ENCODE data around the gene EMC8.
"Not testable (repeated sequence)": the region's sequence is repeated elsewhere in the genome, so short reads cannot be mapped to it uniquely, and the experiment has no call there.

The EMC8 gene

DNA sequence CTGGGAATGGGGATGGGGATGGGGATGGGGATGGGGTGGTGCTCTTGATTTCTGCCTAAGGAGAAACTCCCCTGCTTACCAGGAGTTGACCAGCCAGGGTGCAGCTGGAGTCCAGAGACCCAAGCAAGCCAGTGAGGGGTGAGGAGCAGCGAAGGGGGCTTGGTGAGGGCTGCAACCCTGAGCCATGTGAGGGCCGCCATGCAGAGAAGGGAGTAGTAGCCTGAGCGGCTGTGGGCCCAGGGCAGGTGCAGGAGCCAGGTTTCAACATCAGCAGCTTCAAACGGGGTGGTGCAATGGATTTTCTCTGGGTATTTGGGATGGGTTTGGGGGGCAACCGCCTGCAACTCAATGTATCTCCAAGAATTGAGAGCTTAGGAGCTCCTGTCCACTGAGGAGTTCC, 35.4 kb upstream of the EMC8 start:
- no peak for DNase-seq

DNA sequence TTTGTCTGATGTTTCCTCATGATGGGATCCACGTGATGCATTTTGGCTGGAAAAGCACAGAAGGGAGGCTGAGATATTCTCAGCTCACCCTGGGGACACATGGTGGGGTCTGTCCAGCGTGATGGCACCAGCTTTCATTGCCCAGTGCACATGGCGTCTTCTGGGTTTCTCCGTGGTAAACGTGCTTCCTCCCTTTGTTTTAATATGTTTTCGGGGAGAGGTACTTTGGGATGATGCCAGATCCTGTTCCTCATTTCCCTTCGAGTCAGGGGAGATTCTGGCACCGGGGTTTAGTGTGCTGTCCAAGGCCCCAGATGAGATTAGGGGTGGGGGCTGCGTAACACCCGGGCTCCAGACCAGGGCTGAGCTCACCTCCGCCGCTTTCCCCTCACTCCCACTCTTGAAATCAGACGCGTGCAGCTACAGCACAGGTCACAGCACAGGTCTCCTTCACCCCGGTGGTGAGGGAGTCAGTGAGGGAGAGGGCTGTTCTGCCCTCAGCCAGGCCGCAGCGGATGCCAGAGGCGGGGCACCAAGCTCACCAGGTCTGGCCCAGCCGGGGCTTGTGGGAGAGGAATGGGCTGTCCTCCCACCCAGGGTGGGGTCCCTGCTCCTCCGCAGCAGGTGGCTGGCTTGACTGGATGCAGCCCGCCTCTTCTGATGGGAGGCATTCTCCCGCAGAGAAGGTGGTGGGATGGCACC, 34.0 kb upstream of the EMC8 start:
- DNase-seq: no peak

DNA sequence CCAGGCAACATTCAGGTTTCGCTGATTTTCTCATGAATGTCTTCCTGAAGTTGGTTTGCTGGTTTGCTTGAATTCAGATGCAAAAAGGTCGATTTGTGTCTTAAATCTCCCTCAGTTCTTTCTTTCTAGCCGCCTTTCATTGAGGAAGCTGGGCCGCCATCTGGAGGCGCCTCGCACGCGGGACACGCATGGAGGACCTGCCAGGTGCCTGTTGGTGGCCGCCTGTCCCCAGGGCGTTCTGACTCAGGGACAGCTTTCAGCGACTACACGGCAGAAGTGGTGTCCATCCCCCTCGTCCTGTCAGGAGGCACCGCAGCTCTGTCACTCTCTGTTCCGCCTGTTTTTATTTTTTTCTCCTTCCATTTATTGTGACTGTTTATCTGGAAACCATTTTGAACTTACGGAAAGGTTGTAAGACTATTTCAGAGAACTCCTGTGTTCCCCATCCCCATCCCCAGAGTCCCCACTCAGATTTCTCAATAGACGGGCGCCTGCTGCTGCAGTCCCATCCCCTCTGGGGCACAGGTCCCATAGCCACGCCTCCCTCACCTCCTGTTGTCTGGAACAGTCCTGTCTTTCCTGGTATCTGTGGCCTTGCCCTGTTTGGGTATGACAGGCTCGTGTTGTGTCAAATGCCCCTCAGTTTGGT, 33.4 kb upstream of the EMC8 start:
- DNase-seq: no peak

DNA sequence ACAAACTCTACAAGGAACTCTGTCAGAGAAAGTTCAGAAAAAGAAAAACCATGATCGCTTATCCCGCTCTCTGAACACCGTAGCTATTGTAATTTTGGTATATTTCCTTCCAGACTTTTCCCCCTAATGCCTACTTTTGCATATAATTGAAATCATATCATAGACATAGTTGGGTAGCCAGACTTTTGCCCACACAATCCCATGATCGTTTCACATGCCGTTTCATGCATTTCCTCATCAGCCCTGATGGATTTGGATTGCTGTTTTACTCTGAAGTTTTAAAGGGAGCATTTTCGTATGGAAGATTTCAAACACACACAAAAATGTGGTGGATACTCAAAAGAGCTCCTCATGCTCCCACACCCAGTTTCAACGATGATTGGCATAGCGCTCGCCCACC, 31.5 kb upstream of the EMC8 start:
- no peak for DNase-seq

DNA sequence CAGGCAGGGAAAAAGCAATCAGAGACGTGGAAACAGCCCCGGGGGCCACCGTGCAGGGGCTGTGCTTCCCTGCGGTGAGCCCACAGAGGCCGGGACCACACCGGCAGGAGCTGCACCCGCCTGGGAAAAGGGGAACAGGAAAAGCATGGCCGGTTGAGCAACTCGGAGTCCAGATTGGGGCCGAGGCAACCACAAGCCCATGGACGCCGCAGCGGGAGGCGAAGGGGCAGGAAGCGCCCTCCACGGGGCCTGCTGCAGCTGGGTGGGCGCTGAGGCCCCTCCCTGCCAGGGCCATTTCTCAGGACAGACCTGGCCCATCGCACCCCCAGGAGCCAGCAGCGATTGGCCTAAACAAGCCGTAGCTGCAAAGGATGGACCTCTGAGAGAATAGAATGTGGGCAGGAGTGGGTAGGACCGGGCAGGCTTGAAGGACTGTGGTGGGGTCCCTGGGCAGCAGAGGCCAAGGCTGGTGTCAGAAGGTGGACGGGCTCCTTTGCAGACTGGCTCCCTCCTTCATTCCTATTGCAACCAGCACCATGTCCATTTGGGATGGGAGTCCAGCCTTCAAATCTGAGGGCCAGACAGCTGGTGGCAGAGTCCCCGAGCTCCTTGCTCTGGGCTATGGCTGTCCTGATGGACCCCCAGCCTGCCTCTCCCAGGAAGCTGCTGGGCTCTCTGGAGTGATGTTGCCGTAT, 30.6 kb upstream of the EMC8 start:
- DNase-seq: no peak

GRCh38 chr16:85829171-85829719, 29.9 kb upstream of the EMC8 start:
- no peak for DNase-seq

GRCh38 chr16:85828166-85828565, 28.8 kb upstream of the EMC8 start:
- no peak for DNase-seq

- no peak for DNase-seq
Measured at GRCh38 chr16:85826686-85827247, 27.4 kb upstream of the EMC8 start.

DNA sequence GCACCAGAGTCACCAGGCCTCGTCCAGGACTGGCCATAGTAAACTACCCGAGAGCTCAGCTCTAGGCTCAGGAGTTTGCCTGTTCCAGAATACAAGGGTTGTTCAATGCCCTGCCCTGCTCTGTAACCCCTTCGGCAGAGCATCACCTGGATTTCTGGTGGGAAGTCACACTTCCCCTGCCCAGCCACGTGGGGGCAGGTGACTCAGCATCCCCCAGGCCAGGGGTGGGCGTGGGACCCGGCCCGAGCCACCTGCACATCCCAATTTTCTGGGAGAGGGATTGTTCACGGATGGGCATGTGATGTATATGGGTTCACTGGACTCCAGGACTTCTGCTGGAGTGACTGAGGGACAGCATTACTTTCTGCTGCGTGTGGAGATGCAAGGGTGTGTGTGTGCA, 26.0 kb upstream of the EMC8 start:
- DNase-seq: no peak

GRCh38 chr16:85824161-85825135, 25.1 kb upstream of the EMC8 start:
- DNase-seq: no peak

DNA sequence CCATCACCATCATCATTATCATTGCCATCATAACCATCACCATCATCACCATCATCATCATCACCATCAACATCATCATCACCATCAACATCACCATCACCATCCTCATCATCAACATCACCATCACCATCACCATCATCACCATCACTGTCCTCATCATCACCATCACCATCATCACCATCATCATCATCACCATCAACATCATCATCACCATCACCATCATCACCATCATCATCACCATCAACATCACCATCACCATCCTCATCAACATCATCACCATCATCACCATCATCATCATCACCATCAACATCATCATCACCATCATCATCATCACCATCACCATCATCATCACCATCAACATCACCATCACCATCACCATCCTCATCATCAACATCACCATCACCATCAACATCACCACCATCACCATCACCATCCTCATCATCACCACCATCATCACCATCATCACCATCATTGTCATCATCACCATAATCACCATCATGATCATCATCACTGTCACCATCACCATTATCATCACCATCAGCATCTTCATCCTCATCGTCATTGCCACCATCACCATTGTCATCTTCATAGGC, 24.1 kb upstream of the EMC8 start:
- no peak for DNase-seq

- no peak for DNase-seq
Measured at GRCh38 chr16:85822145-85822544, 22.8 kb upstream of the EMC8 start.

DNA sequence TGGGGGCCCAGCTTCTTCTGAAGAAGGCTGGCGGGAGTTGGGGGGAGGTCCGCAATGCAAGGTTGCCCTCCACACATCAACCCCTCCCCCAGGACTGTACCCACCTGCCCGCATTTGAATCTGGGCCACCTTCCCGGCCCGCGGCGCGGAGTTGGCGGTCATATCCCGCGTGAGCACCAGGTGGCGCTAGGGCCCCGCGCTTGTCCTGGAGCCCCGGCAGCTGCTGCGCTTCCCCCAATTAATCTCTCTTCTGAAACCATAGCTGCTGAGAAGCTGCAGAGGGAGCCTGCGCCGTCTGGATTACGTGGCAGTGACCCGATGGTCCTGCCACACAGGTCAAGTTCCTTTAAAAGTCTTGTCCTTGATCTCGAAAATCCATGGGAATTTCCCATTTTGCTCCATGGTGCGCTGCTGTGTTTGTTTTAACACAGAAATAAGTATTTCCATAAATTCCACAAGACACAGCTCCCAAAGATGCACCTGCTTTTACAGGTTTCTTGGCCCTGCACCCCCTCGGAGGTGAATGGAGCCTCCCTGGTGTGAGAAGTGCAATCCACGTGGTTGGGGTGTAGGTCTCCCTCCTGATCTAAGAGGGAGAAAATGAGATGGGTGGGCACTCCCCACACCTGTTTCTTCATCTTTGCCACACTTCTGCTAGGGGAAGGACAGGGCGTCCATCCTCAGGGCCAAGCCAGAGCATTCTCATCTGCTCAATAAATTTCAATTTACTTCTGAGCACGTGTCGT, 22.2 kb upstream of the EMC8 start:
- DNase-seq: peak; percentile 5 to 42

GRCh38 chr16:85820604-85821372, 21.4 kb upstream of the EMC8 start:
- no peak for DNase-seq

DNA sequence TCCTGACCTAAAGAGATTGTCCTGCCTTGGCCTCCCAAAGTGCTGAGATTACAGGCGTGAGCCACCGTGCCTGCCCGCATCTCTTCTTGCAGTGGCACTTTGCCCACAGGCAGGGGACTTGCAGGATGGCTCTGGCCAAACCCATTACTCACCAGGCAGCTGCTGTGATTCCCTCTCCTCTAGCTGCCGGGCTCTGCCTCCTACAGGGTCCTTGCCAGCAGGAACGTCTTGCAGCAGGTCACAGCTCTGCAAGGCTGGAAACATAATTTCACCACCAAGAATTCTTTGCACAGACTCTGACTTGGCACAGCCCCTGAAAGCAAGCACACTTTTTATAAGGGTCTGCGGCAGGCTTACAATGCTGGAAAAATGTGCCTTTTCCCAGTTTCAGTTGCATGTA, 20.4 kb upstream of the EMC8 start:
- peak in 1 of 2 experiments; percentile 40 for DNase-seq

GRCh38 chr16:85819245-85819644, 19.9 kb upstream of the EMC8 start:
- DNase-seq: peak in 1 of 2 experiments; percentile 58

- not testable (repeated sequence) for DNase-seq
Measured at GRCh38 chr16:85817195-85817594, 17.9 kb upstream of the EMC8 start.

DNA sequence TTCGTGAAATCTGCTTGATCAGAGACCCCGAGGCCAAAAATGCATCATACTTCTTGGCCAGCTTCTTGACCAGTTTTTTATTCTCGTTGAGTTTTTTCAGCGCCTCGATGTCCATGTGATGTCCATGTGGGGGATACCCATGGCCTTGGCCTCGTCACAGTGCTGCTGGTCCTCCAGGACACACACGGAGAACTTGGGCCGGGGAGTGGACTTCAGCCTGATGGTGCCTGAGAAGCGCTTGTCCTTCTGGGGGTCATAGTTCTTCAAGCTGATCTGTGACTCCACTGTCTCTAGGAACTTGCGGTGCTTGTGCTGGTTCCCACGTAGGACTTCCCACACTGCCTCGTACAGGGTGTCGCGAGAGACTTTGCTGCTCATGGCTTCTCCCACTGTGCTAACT, 16.8 kb upstream of the EMC8 start:
- DNase-seq: no peak

GRCh38 chr16:85812811-85813700, 13.7 kb upstream of the EMC8 start:
- DNase-seq: no peak
